Large intestine (tissue), 3 donors: Measurements from ENCODE around the gene MEIS1. TPM values are rescaled to one million over a fixed set of nuclear protein-coding genes. Genes with fewer than 3 reads are reported as not detected.

ENCODE experiments used
- DNase-seq, 2 donors: peaks; one replicate each; pipeline versions ENCODE4 v3.0.0 to v3.0.0-alpha.2; 2013
- H3K27ac ChIP-seq: one replicate; pipeline ENCODE4 v1.5.1; 2013; ENCODE audit warnings: low read length
- H3K27me3 ChIP-seq: 2 replicates; pipeline ENCODE4 v1.6.1; 2013; ENCODE audit warnings: low read length; ENCODE audit not compliant: control insufficient read depth, insufficient read depth
- H3K36me3 ChIP-seq: 2 replicates; pipeline ENCODE4 v1.6.1; 2013; ENCODE audit warnings: low read length; ENCODE audit not compliant: control insufficient read depth, insufficient read depth
- H3K4me1 ChIP-seq: one replicate; pipeline ENCODE4 v1.6.1; 2013; ENCODE audit warnings: low read length; ENCODE audit not compliant: control insufficient read depth, insufficient read depth
- H3K4me3 ChIP-seq: one replicate; pipeline ENCODE4 v1.5.1; 2013; ENCODE audit warnings: low read length
- H3K9me3 ChIP-seq: one replicate; pipeline ENCODE4 v1.6.1; 2013; ENCODE audit warnings: mild to moderate bottlenecking, low read depth, low read length, moderate library complexity; ENCODE audit not compliant: control insufficient read depth
- WGBS: methylation state at CpG from one replicate; pipeline ENCODE4 v1.1.5; 2013; ENCODE audit warnings: low lambda C conversion rate; ENCODE audit not compliant: insufficient coverage; 5-methylcytosine and 5-hydroxymethylcytosine counted together
- polyA plus RNA-seq: library from polyadenylated mRNA; unstranded; fragments of 120-200 nt; gene quantifications from one replicate; pipeline ENCODE4 v1.2.1, GENCODE V29; 2013

MEIS1 gene
- polyA plus RNA-seq, 1 donor, result 34.3 TPM

- Histone ChIP-seq H3K27ac (no peak overlapping the region), H3K4me3 (no peak overlapping the region), H3K4me1 (peaks cover 21% of the 10 kb centered on the region), H3K36me3 (no peaks in the 10 kb centered on the region), H3K9me3 (no peaks in the 10 kb centered on the region), H3K27me3 (peaks cover 29% of the 10 kb centered on the region)
- DNase-seq, result peak in 1 of 2 donors; percentile 61
Observed at GRCh38 chr2:66431274-66431642, 3.7 kb upstream of the MEIS1 start.

GRCh38 chr2:66431846-66432587, 2.9 kb upstream of the MEIS1 start:
- Histone ChIP-seq H3K36me3 (no peaks in the 10 kb centered on the region), H3K4me3 (peak overlapping the region; percentile 66), H3K4me1 (peaks cover 21% of the 10 kb centered on the region), H3K9me3 (no peaks in the 10 kb centered on the region), H3K27ac (peak overlapping the region; percentile 85), H3K27me3 (peaks cover 22% of the 10 kb centered on the region)
- DNase-seq, result peak in 1 of 2 donors; percentile 28
- WGBS, result 0% methylated on average over 1 of the region's 39 CpGs

GRCh38 chr2:66432801-66433694, 1.9 kb upstream of the MEIS1 start:
- peaks cover 15% of the 10 kb centered on the region for H3K27me3 ChIP-seq
- no CpG with 5 or more reads among the region's 51 CpGs for WGBS
- no peaks in the 10 kb centered on the region for H3K9me3 ChIP-seq
- peaks cover under 1% of the 10 kb centered on the region for H3K36me3 ChIP-seq
- peak; percentile 89 to 92 for DNase-seq
- H3K4me3 ChIP-seq, result peak overlapping the region; percentile 66
- H3K4me1 ChIP-seq, result peaks cover 21% of the 10 kb centered on the region
- H3K27ac ChIP-seq, result peak overlapping the region; percentile 85

GRCh38 chr2:66433695-66433944, 1.3 kb upstream of the MEIS1 start:
- peaks cover 15% of the 10 kb centered on the region for H3K27me3 ChIP-seq
- peaks cover 21% of the 10 kb centered on the region for H3K4me1 ChIP-seq
- WGBS, result 0% methylated on average over 6 of the region's 7 CpGs
- DNase-seq, result no peak
- H3K36me3 ChIP-seq, result peaks cover 5% of the 10 kb centered on the region
- peak overlapping the region; percentile 85 for H3K27ac ChIP-seq
- H3K4me3 ChIP-seq, result peak overlapping the region; percentile 66
- H3K9me3 ChIP-seq, result no peaks in the 10 kb centered on the region

GRCh38 chr2:66433945-66434678, 813 bp upstream of the MEIS1 start:
- Histone ChIP-seq H3K4me3 (peak overlapping the region; percentile 66), H3K36me3 (peaks cover 7% of the 10 kb centered on the region), H3K9me3 (no peaks in the 10 kb centered on the region), H3K27me3 (peaks cover 13% of the 10 kb centered on the region), H3K4me1 (peaks cover 21% of the 10 kb centered on the region), H3K27ac (peak overlapping the region; percentile 85)
- peak; percentile 75 to 89 for DNase-seq
- 0% methylated on average over 2 of the region's 61 CpGs for WGBS

- Histone ChIP-seq H3K27ac (peak overlapping the region; percentile 85), H3K4me1 (peaks cover 19% of the 10 kb centered on the region), H3K36me3 (peaks cover 15% of the 10 kb centered on the region), H3K9me3 (no peaks in the 10 kb centered on the region), H3K27me3 (peaks cover 18% of the 10 kb centered on the region), H3K4me3 (peak overlapping the region; percentile 66)
- WGBS, result no CpG with 5 or more reads among the region's 15 CpGs
- no peak for DNase-seq
Observed at GRCh38 chr2:66435549-66435875, 587 bp downstream of the MEIS1 start.

- H3K27me3 ChIP-seq, result peaks cover 22% of the 10 kb centered on the region
- H3K27ac ChIP-seq, result peak overlapping the region; percentile 85
- peak overlapping the region; percentile 66 for H3K4me3 ChIP-seq
- no peaks in the 10 kb centered on the region for H3K9me3 ChIP-seq
- no peak for DNase-seq
- WGBS, result no CpG with 5 or more reads among the region's 2 CpGs
- peaks cover 15% of the 10 kb centered on the region for H3K36me3 ChIP-seq
- peaks cover 18% of the 10 kb centered on the region for H3K4me1 ChIP-seq
Observed at GRCh38 chr2:66435963-66436362, 1.0 kb downstream of the MEIS1 start.

GRCh38 chr2:66436581-66437001, 1.7 kb downstream of the MEIS1 start:
- H3K4me1 ChIP-seq, result peaks cover 14% of the 10 kb centered on the region
- 0% methylated on average over 1 of the region's 2 CpGs for WGBS
- H3K9me3 ChIP-seq, result no peaks in the 10 kb centered on the region
- H3K36me3 ChIP-seq, result peaks cover 17% of the 10 kb centered on the region
- H3K4me3 ChIP-seq, result peak overlapping the region; percentile 66
- DNase-seq, result no peak
- peaks cover 23% of the 10 kb centered on the region for H3K27me3 ChIP-seq
- H3K27ac ChIP-seq, result peak overlapping the region; percentile 85

GRCh38 chr2:66437109-66437690, 2.3 kb downstream of the MEIS1 start:
- 7% methylated on average over 3 of the region's 14 CpGs for whole genome bisulfite sequencing
- Histone ChIP-seq H3K27me3 (peaks cover 22% of the 10 kb centered on the region), H3K4me3 (peak overlapping the region; percentile 66), H3K27ac (peak overlapping the region; percentile 85), H3K9me3 (no peaks in the 10 kb centered on the region), H3K4me1 (peaks cover 9% of the 10 kb centered on the region), H3K36me3 (peaks cover 18% of the 10 kb centered on the region)
- DNase-seq, result peak in 1 of 2 donors; percentile 43
